Measurements from ENCODE around the gene NCKAP5L.
A peak's percentile ranks its signal among the peaks of the same experiment; 100 is the strongest.
"Not testable (repeated sequence)": the region's sequence is repeated elsewhere in the genome, so short reads cannot be mapped to it uniquely, and the experiment has no call there.

Gene NCKAP5L

DNA sequence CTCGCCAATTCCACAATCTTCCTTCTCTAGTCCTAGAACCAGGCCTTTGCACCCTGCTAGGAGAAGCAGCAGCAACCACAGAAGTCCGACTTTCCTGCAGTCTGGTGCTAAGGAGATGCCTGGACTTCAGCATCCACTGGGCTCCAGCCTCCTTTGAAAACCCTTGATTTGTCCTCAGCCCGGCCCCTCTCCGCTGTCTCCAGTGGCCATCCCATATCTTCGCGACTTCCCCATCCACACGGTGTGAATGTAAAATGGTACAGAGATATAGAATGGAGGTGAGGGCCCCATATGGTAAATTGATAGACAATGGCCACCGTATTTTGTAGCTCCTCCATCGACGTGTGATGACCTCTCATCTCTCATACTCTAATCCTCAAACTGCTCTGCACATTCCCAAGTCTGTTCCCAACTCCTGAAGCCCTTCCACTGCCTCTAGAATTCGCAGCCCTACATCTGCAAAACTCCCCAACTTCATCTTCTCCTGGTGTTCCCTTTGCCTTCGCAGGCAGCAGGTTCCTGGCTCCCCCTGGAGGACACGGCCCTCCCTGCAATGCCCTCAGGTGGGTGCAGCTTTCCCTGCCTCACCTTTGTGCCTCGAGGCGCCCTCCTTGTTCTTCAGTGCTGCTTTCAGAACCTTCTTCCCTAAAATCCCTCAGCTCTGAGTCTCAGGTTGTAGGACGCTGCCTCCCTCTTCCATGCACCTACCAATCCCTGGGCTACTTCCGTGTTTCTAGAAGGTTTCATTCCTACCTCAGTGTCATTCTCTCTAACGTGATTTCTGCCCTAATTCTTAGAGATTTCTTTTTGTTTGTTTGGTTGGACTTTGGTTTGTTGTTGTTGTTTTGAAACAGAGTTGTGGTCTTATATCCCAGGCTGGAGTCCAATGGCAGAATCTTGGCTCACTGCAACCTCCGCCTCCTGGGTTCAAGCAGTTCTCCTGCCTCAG, 50.1 kb downstream of the NCKAP5L start:
- DNase-seq = no peak

DNA sequence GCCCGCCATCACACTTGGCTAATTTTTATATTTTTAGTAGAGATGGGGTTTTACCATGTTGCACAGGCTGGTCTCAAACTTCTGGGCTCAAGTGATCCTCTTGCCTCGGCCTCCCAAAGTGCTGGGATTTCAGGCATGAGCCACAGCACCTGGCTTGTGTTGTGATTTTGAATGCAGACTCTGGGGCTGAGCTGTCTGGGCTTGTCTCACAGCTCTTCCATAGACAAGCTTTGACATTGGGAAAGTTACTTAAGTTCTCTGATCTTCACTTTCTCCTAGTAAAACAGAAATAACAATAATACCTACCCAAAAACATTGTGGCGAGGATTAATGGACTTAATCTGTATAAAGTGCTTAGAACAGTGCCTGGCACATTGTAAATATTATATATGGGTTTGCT, 50.9 kb downstream of the NCKAP5L start:
- no peak for DNase-seq

- no peak for DNase-seq
Observed at GRCh38 chr12:49776858-49777257, 51.4 kb downstream of the NCKAP5L start.

DNA sequence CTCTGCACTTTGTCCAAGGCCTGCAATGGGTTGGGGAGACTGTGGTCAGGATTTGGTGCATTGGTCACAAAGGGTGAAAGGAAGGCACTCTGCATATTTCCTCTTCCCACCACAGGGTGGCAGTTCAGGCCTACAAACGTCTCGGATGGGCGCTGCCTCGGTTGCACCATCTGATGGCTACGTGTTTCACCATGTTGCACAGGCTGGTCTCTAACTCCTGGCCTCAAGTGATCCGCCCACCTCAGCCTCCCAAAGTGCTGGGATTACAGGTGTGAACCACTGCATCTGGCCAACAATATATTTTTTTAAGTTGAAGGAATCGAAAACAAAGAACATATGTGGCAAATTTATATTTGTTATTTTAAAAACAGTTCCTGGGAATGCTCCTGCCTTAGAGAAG, 51.8 kb downstream of the NCKAP5L start:
- DNase-seq = peak; percentile 63

DNA sequence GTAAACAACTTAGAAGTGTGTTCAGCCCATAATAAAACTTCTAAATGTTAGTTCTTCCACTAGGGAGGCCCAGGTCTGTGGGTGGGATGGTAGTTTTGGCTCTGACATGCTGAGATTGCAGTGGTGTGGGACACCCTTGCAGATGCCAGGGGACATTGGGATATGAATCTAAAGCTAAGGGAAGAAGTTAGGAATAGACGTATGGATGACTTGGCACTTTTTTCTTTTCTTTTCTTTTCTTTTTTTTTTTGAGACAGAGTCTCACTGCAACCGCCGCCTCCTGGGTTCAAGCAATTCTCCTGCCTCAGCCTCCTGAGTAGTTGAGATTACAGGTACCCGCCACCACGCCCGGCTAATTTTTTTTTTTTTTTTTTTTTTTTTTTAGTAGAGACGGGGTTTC, 55.1 kb downstream of the NCKAP5L start:
- DNase-seq = not testable (repeated sequence)

DNA sequence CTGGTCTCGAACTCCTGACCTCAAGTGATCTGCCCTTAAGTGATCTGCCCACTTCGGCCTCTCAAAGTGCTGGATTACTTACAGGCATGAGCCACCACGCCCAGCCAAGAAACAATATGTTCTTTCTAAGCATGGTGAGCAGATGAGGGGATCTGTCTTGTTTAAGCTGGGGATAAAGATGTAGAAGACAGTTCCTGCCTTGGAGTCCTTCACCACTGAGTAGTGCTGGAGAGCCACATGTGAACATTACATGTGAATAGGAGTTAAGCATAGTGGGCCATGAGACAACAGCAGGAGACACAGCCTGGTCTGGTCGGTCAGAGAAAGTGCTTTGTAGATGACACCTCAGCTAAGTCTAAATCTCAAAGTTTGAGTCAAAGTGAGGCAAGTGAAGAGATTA, 60.9 kb downstream of the NCKAP5L start:
- no peak for DNase-seq

DNA sequence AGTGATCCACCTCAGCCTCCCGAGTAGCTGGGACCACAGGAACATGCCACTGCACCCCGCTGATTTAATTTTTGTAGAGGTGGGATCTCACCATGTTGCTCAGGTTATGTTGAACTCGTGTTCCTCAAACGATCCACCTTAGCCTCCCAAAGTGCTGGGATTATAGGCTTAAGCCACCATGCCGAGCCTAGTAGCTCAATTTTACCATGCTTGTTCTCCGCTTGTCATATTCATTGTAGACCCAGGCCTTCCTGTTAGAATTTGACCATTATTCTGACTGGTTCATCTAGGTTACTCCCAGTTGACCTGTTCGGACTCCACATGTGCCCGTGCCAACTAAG, 62.1 kb downstream of the NCKAP5L start:
- DNase-seq = no peak

GRCh38 chr12:49764126-49764525, 64.1 kb downstream of the NCKAP5L start:
- no peak for DNase-seq

DNA sequence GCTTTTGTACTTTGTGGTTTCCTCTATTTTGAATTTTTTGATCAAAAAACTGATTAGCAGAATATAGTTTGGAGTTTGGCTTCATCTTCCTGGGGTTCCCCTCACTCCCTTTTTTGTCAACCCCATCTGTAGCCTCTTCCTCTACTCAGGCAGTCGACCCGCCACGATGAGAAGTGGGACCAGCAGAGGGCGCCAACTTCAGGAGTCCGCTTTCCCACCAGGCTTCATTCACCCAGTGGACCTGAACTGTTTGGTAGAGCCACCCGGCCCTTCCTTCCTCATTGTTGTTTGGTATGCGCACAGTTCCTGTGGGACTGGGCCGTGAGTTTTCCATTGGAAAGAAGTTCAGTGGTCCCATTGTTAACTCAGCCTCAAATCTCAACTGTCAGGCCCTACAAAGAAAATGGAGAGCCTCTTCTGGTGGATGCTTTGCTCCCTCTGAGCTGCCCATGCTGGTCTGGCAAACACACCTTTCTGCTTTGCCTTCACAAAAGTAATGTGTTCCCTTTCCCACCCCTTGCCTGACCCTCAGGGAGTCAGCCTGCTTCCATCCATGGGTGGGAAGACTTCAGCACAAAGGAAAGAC, 65.1 kb downstream of the NCKAP5L start:
- peak; percentile 70 for DNase-seq

GRCh38 chr12:49762468-49762847, 65.8 kb downstream of the NCKAP5L start:
- DNase-seq = no peak

DNA sequence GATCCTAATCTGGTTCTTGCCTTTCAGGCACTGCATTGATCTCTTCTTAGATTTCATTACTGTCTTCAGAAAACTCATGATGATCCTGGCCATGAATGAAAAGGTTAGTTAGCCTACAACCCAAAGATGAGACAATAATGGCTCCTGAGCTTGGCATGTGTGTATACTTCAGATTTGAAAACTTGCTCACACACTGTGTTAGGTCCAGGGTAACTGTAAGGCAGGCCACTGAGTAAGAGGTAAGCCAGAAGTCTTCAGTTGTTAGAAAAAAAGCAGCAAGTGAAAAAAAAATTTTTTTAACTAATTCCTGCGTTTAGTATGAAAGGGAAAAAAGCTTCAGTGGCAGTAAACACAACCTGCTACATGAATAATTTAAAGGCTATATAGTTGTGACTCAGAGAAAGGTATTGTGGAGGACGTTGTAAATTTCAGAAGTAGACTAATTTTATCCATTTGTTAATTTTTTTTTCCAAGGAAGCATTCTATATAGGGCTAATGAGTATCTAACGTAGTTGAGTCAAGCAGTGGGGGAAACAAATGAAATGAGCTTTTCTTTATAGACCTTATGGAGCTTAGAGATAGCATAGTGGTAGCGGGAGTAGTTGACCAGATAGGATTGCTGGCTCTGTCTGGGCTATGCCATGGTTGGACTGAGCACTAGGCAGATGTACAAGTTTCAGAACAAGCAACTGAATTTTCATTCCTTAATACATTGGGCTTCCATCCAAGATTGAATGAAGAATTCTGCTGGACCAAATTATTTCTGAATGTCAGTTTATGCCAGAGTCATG, 66.3 kb downstream of the NCKAP5L start:
- no peak for DNase-seq

DNA sequence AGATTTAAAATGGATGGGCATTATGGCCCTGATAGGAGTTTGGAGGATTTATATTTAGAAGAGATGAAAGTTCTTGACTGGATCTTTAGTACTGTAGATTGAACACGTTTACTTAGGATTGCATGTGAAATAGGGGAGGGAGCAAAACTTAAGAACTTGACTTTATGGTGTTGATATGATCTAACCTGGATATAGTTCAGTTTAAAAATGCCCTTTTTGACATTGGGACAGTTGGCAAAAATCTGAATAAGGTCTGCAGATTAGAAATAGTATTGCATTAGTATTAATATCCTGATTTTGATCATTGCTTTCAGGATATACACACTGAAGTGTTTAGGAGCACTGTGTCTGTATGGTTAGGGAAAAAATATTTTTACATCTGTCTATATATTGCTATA, 77.2 kb downstream of the NCKAP5L start:
- no peak for DNase-seq

GRCh38 chr12:49750027-49750995, 77.9 kb downstream of the NCKAP5L start:
- DNase-seq = no peak

DNA sequence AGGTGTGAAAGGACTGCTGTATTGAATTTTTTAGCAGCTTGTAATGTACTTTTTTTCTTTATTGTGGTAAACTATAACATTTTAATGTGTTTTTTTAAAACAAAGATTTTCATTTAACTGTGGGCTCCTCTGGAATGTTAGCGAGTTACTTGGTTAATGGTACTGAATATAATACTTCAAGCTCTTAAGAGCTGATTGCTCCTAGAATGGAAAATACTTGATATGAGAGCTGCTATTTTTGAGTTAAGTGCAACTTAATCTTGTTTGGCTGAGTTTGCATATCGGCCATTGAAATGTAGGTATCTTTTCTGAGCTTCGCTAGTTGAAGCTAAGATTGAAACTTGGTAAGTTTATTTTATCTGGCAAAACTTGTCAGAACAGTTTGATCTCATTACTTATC, 79.4 kb downstream of the NCKAP5L start:
- no peak for DNase-seq

DNA sequence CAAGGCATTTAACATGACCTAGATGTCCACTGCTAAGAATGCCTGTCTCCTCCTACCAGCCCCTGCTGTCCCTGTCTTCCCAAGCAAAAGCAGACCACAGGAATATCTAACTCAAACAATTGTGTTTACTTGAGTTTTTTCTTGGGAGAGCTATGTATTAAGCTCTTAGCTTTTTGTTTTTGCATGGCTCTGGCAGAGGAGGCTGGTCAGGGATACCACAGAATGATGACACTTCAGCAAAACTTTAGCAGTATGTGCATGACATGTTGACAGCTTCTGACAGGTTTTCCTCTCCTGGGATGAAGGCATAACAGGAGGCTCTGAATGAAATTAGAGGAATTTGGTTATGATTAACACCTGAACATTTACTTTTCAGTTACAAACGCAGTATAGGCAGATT, 79.9 kb downstream of the NCKAP5L start:
- no peak for DNase-seq

DNA sequence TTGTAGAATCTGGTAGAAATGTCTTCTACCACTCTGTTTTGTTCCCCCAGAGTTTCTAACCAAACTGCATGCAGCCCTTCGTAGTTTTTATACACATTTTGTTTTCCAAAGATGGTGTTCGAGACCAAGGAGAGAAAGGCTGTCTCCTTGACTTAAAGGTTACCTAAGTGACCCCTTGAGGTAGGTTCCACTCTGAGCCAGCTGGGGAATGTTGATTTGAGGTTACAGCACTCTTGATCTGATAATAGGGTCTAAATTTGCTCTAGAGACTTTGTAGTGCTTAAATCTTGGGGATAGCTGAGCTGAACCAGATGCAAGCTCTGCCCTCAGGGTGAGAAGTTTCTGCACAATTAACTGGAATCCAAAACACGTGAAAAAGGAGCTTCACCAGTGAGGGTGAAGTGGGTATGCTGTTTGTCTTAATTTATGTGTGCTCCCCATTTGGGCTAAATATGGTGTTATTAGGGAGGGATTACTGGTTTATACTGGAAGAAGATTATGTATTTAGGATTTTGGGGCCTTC, 83.8 kb downstream of the NCKAP5L start:
- no peak for DNase-seq

DNA sequence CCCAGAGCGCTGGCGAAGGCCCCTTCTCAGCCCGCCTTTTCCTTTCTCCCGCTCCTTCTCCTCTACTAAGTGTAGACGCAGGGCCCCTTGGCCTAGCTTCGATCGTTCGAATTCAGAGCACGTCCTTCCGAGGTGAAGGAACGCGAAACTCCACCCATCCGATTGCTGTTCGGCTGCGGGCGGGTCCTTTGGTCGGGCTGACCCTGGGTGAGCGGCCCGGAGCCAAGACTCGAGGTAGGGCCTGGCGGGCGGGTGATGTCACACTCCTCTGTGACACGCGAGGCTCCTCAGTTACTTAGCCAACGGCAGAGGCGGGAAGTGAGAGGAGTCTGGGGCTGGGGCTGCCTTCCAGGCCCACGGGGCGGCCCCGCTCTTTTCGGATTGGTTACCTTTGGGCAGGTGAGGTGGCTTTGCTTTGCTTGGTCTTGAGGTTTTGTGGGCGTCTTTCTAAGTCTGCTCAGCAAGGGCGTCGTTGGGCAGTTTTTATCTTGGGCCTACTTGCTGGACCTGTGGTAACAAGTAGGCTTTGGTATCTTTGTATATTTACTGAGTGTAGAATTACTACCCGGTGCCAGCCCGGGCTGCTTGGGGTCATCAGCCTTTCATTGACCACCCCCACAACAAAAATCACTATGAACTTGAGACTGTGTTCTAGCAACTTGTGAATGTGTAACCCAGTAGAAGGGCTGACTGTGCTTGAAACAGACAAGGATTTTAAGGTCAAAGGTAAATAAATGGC, 86.2 kb downstream of the NCKAP5L start:
- DNase-seq = peak; percentile 82

Measured in right forelimb (tissue), 1 donor.